Nucleus accumbens (tissue), 56 donors: Measurements from ENCODE around the gene UBAC2.

Source experiments
- DNase-seq, 56 donors: peaks; one replicate each; lab custom pipeline; 2025; lab: John Stamatoyannopoulos, UW

UBAC2 gene

GRCh38 chr13:99289271-99289670 is 88.6 kb downstream of the UBAC2 start:
- DNase-seq: no peak

- DNase-seq: no peak
Observed at GRCh38 chr13:99289674-99290337, 89.2 kb downstream of the UBAC2 start.

GRCh38 chr13:99290894-99291293 is 90.2 kb downstream of the UBAC2 start:
- DNase-seq: no peak

GRCh38 chr13:99293178-99293577 is 92.5 kb downstream of the UBAC2 start:
- no peak for DNase-seq

GRCh38 chr13:99294198-99294597 is 93.5 kb downstream of the UBAC2 start:
- DNase-seq: no peak

- no peak for DNase-seq
Observed at GRCh38 chr13:99294958-99295357, 94.3 kb downstream of the UBAC2 start.

DNA sequence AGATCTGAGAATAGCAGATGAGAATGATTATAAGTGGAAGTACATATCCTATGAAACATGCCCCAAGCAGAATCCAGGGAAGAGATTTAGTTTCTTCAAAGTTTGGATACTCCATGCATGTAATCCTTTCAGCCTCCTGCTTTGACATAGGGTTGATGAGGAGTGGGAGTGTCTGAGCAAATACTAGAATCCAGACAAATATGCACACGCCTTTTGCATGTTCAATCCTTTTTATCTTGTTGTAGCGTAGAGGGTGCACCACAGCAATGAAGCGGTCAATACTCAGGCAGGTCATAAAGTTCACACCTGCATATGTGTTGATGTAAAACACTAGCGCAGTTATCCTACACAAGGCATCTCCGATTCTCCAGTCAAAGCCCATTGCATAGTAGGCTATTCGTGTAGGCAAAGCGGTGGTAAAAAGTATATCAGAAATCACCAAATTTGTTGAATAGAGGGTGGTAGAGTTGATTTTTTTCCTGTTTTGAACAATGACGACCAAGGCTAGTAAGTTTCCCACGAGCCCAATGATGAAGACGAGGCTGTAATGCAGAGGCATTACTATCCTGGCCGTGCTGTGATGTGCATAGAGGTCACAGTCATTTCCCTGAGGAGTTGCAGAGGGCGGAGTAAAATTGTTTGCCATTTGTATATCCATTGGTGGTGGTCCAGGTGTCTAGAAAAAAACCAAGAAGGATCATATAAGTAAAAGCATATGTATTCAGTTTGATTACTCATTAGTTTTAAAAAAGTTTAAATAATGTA is 95.0 kb downstream of the UBAC2 start:
- DNase-seq: no peak

- DNase-seq: no peak
Observed at GRCh38 chr13:99296398-99296797, 95.7 kb downstream of the UBAC2 start.

- no peak for DNase-seq
Observed at GRCh38 chr13:99297331-99297730, 96.7 kb downstream of the UBAC2 start.

DNA sequence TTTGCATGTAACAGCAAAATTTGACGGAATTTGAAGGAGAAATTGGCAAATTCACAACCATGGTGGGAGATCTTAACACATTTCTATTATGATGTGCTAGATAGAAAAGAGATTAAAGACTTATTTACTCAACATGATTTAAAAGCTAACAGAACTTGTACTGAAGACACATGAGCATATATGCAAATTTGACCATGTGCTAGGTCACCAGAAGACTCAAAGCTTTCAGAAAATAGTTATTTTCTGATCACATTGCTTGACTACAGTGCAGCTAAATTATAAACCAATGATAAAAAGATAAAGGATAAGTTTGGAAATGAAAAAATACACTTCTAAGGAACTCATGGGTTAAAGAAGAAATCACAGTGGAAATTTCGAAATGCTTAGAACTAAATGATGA is 97.4 kb downstream of the UBAC2 start:
- DNase-seq: no peak

GRCh38 chr13:99299256-99299919 is 98.7 kb downstream of the UBAC2 start:
- DNase-seq: no peak

- DNase-seq: no peak
Observed at GRCh38 chr13:99299920-99300341, 99.3 kb downstream of the UBAC2 start.

DNA sequence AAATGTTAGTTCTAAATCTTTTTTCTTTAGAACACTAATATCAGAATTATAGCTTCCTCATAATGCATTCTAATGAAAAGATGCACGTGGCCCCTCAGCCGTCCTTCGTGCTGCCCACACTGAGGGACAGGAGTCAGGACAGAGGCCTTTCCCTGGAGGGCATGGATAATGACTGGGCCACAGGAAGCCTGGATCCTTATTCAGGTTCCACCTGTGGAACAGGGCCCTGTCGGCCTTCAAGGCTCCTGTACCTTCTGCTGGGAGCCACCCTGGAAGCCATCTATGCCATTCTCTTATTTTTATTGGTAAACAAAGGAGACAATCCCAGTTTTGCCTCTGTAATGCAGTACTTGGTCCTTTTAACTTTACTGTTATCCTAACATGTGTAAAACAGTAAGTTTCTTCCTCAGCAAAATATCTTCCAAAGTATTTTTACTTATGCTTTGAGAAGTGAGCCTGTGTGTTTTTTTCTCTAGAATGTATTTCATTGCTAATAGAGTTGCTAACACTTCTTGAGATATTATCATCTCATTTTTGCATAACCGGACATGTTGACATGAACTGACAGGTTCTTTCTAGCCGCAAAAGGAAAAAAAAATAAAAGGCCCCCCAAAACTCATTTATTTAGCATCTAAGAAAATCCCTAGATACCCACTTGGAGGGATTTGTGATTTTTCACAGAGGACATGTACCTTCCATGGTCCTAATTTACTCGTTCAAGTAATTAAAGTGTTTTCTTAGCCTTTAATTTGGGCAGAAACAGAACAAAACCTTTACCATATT is 100.6 kb downstream of the UBAC2 start:
- no peak for DNase-seq

GRCh38 chr13:99301913-99302636 is 101.4 kb downstream of the UBAC2 start:
- DNase-seq: no peak

DNA sequence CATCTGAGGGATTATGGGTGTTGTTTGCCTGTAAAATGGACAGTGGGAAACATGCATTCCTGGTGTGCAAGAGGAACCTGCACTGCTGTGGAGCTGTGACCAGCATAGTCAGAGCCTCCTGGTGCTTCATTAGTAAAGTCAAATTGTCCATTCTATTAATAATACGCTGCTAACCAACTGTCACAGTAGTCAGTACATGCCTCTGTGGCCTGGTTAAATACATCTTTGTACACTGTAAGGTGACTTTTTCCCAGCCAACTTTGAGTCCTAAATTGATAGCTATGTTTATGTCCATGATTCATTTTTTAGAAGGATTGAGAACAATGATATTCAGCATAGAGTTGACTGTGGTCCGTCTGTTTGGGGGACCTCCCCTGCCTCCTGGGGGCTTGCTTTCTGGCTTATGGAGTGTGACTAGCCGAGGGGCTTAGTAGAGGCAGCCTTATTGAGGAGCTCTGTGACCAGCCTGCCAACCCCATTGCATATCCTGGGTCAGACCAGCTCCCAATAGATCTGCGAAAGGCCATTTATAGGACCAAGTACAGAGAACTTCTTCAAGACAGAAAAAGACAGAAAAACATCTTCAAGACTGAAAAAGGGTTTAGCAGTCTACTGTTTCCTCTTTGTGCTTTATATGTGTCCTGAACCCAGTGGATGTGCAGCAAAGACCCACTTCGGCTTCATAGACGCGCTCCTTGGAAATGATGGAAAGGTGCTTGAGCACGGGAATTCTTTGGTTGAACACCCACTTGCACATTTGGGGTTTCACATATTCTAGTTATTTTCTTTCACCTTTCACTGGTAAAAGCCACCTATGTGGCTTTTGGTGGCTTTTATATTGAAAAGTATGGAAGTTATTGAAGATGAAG is 102.2 kb downstream of the UBAC2 start:
- no peak for DNase-seq

- DNase-seq: peak in 7 of 56 donors; percentile 12 to 33 (median 23)
Observed at GRCh38 chr13:99303863-99304521, 103.3 kb downstream of the UBAC2 start.

DNA sequence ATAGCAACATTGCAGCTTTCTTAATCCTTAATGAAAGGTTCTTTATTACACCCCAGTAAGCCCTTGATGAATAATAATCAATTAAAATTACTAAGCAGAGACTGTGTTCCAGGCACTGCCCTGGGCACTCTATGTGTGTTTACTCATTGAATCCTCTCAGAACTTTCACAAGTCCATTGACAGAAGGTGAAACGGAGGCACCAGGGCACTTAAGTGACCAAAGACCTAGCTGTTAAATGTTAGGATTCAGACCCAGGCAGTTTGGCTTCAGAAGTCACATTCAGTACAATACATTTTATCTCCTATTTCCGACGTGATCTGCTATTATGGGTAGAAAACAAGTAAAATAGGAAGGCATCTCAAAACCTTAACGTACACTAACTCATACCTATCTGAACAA is 103.9 kb downstream of the UBAC2 start:
- DNase-seq: no peak

GRCh38 chr13:99305158-99305557 is 104.5 kb downstream of the UBAC2 start:
- no peak for DNase-seq

- DNase-seq: no peak
Observed at GRCh38 chr13:99305566-99305965, 104.9 kb downstream of the UBAC2 start.
